Epithelial cell of proximal tubule (primary cell): Measurements from ENCODE around the gene TRPC4. TPM values are rescaled to one million over a fixed set of nuclear protein-coding genes. Genes with fewer than 3 reads are reported as not detected.

Source experiments
- DNase-seq: peaks from one replicate; pipeline ENCODE4 v3.0.0-alpha.2; 2011; ENCODE audit warnings: low read depth
- H3K4me3 ChIP-seq: 2 replicates; pipeline ENCODE4 v1.5.1; 2011; ENCODE audit warnings: low read depth, mild to moderate bottlenecking, low read length
- total RNA-seq: library from RNA; depleted of rRNA; stranded (reverse); fragments of >200 nt; gene quantifications from 2 replicates; pipeline ENCODE4 v1.2.3, GENCODE V29; 2015
- TF ChIP-seq, protein P1 (sequence below): conservative IDR thresholded peaks from 2 replicates; pipeline ENCODE4 v1.5.1; 2012; ENCODE audit warnings: low read depth, mild to moderate bottlenecking, low read length

The TRPC4 gene
- total RNA-seq, 1 donor from 2014 or later = 2.4 TPM

DNA sequence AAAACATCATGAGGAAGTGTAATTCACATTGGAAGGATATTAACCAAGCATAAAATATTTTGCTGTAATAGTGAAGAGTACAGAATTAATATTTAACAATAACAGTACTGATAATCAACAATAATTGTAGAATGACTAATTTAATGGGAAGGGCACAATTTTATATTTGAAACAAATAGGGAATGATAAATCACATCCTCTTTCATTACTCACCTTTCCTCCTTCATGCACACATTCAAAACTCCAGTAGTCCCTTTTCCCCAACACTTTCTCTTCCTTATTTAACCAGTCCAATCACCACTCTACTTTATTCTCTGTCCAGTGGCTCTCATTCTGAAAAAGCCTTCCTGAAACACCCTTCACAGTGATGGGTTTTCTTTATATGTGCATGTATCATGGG is 160.3 kb downstream of the TRPC4 start:
- no peak overlapping the region for H3K4me3 ChIP-seq
- TF ChIP-seq, protein P1, sequence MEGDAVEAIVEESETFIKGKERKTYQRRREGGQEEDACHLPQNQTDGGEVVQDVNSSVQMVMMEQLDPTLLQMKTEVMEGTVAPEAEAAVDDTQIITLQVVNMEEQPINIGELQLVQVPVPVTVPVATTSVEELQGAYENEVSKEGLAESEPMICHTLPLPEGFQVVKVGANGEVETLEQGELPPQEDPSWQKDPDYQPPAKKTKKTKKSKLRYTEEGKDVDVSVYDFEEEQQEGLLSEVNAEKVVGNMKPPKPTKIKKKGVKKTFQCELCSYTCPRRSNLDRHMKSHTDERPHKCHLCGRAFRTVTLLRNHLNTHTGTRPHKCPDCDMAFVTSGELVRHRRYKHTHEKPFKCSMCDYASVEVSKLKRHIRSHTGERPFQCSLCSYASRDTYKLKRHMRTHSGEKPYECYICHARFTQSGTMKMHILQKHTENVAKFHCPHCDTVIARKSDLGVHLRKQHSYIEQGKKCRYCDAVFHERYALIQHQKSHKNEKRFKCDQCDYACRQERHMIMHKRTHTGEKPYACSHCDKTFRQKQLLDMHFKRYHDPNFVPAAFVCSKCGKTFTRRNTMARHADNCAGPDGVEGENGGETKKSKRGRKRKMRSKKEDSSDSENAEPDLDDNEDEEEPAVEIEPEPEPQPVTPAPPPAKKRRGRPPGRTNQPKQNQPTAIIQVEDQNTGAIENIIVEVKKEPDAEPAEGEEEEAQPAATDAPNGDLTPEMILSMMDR = no peak
- no peak for DNase-seq

- TF ChIP-seq, protein P1 = no peak
- no peak overlapping the region for H3K4me3 ChIP-seq
- no peak for DNase-seq
Observed at GRCh38 chr13:37707739-37708500, 161.7 kb downstream of the TRPC4 start.

DNA sequence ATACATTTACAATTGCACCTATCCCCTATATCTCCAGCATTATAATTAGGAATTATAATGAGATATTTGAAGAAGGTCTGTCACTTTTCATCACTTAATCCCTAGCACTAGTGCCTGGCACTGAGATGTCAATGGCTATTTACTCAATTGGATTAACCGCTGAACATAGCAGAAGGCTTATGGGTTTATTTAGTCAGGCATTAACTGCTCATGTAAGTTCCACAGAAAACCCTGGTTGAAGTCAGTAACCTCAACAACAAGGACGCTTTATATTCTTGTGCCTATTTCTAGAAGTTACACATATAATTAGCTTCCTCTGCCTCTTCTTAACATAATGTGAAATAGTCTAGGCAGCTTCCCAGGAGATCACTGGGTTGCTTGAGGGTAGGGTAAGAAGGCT is 163.5 kb downstream of the TRPC4 start:
- no peak for DNase-seq
- TF ChIP-seq, protein P1 = no peak
- no peak overlapping the region for H3K4me3 ChIP-seq

GRCh38 chr13:37701972-37702371 is 167.6 kb downstream of the TRPC4 start:
- TF ChIP-seq, protein P1 = no peak
- peak; percentile 89 for DNase-seq
- H3K4me3 ChIP-seq = no peak overlapping the region

GRCh38 chr13:37701306-37701705 is 168.3 kb downstream of the TRPC4 start:
- TF ChIP-seq, protein P1 = no peak
- no peak for DNase-seq
- no peak overlapping the region for H3K4me3 ChIP-seq

GRCh38 chr13:37700887-37701286 is 168.7 kb downstream of the TRPC4 start:
- H3K4me3 ChIP-seq = no peak overlapping the region
- no peak for DNase-seq
- TF ChIP-seq, protein P1 = no peak

- DNase-seq = no peak
- H3K4me3 ChIP-seq = no peak overlapping the region
- TF ChIP-seq, protein P1 = no peak
Observed at GRCh38 chr13:37695200-37695599, 174.4 kb downstream of the TRPC4 start.
